C4-2B (cell line): ENCODE data around the gene USP17L29.
"Not testable (repeated sequence)": the region's sequence is repeated elsewhere in the genome, so short reads cannot be mapped to it uniquely, and the experiment has no call there.

Experiments used
- ZFX ChIP-seq: fragments of 450-650 bp; IDR thresholded peaks from 2 replicates; pipeline ENCODE4 v1.6.1; 2017
- TF ChIP-seq, protein P1 (sequence below): fragments of 450-650 bp; conservative IDR thresholded peaks from 2 replicates; pipeline ENCODE4 v1.5.1; 2017; ENCODE audit warnings: mild to moderate bottlenecking

DNA sequence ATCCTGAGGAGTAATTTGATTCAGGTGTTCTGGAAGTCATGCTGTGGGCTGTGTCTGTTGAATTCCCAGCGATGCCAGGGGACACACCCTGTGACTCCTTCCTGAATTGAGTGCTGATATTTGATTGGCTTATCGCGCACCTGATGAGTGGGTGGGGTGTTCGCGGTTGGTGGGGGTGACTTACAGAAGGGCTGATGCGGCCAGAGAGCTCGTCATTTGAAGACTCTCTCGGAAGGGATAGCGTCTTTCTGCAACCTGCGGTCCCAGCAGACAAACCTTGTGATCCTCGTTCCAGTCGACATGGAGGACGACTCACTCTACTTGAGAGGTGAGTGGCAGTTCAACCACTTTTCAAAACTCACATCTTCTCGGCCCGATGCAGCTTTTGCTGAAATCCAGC, 4.8 kb upstream of the USP17L29 start, which contains the start of gene USP17L28:
- TF ChIP-seq, protein P1, sequence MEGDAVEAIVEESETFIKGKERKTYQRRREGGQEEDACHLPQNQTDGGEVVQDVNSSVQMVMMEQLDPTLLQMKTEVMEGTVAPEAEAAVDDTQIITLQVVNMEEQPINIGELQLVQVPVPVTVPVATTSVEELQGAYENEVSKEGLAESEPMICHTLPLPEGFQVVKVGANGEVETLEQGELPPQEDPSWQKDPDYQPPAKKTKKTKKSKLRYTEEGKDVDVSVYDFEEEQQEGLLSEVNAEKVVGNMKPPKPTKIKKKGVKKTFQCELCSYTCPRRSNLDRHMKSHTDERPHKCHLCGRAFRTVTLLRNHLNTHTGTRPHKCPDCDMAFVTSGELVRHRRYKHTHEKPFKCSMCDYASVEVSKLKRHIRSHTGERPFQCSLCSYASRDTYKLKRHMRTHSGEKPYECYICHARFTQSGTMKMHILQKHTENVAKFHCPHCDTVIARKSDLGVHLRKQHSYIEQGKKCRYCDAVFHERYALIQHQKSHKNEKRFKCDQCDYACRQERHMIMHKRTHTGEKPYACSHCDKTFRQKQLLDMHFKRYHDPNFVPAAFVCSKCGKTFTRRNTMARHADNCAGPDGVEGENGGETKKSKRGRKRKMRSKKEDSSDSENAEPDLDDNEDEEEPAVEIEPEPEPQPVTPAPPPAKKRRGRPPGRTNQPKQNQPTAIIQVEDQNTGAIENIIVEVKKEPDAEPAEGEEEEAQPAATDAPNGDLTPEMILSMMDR, result not testable (repeated sequence)
- TF ChIP-seq ZFX, result not testable (repeated sequence)
